Raji (cell line): ENCODE results near the gene ICAM5.

Source experiments
- POLR2A ChIP-seq: IDR thresholded peaks from 2 replicates; pipeline ENCODE4 v1.6.1; 2011; ENCODE audit warnings: low read depth, low read length, control low read depth; ENCODE audit not compliant: insufficient read depth

ICAM5 gene

DNA sequence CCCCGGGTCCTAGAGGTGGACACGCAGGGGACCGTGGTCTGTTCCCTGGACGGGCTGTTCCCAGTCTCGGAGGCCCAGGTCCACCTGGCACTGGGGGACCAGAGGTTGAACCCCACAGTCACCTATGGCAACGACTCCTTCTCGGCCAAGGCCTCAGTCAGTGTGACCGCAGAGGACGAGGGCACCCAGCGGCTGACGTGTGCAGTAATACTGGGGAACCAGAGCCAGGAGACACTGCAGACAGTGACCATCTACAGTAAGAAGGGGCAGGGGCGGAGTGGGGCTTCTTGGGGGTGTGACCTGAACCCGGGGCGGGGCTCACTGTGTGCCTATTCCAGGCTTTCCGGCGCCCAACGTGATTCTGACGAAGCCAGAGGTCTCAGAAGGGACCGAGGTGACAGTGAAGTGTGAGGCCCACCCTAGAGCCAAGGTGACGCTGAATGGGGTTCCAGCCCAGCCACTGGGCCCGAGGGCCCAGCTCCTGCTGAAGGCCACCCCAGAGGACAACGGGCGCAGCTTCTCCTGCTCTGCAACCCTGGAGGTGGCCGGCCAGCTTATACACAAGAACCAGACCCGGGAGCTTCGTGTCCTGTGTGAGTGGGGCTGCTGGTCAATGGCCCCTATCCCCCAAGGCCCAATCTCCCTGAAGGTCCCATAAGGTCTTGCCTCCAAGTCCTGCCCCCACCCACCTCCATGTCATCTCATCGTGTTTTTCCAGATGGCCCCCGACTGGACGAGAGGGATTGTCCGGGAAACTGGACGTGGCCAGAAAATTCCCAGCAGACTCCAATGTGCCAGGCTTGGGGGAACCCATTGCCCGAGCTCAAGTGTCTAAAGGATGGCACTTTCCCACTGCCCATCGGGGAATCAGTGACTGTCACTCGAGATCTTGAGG, 5.4 kb upstream of the ICAM5 start:
- TF ChIP-seq POLR2A = no peak

DNA sequence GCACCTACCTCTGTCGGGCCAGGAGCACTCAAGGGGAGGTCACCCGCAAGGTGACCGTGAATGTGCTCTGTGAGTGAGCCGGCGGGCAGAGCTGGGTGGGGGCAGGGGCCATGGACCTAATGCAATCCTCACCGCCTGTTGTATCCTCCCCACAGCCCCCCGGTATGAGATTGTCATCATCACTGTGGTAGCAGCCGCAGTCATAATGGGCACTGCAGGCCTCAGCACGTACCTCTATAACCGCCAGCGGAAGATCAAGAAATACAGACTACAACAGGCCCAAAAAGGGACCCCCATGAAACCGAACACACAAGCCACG, 4.8 kb upstream of the ICAM5 start:
- no peak for TF ChIP-seq POLR2A

- no peak for TF ChIP-seq POLR2A
Measured at GRCh38 chr19:10285393-10285792, 4.4 kb upstream of the ICAM5 start.

GRCh38 chr19:10286803-10287737, 2.7 kb upstream of the ICAM5 start, which contains the start of gene ICAM4:
Gene ICAM4, plus strand, starts transcription at chr19:10286955. Its CDS starts 58 bp downstream, at chr19:10287013.
- TF ChIP-seq POLR2A = no peak

DNA sequence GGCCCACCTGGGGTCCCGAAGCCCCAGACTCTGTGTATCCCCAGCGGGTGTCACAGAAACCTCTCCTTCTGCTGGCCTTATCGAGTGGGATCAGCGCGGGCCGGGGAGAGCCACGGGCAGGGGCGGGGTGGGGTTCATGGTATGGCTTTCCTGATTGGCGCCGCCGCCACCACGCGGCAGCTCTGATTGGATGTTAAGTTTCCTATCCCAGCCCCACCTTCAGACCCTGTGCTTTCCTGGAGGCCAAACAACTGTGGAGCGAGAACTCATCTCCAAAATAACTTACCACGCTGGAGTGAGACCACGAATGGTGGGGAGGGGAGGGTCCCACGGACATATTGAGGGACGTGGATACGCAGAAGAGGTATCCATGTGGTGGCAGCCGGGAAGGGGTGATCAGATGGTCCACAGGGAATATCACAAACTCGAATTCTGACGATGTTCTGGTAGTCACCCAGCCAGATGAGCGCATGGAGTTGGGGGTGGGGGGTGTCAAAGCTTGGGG, 1.0 kb upstream of the ICAM5 start:
- TF ChIP-seq POLR2A = peak; percentile 71

DNA sequence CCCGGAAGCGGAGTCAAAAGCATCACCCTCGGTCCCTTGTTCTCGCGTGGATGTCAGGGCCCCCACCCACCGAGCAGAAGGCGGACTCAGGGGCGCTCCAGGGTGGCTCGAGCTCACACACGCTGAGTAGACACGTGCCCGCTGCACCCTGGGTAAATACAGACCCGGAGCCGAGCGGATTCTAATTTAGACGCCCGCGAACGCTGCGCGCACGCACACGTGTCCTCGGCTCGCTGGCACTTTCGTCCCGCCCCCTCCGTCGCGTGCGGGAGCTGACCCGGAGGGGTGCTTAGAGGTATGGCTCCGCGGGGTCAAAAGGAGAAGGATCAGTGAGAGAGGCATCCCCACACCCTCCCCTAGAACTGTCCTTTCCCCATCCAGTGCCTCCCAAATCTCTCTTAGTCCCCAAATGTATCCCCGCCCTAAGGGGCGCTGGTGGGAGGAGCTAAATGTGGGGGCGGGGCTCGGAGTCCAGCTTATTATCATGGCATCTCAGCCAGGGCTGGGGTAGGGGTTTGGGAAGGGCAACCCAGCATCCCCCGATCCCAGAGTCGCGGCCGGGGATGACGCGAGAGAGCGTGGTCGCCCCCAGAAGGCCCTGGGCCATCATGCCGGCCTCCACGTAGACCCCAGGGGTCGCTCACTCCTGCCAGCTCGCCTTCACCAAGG, 451 bp upstream of the ICAM5 start:
- peak; percentile 67 for TF ChIP-seq POLR2A

DNA sequence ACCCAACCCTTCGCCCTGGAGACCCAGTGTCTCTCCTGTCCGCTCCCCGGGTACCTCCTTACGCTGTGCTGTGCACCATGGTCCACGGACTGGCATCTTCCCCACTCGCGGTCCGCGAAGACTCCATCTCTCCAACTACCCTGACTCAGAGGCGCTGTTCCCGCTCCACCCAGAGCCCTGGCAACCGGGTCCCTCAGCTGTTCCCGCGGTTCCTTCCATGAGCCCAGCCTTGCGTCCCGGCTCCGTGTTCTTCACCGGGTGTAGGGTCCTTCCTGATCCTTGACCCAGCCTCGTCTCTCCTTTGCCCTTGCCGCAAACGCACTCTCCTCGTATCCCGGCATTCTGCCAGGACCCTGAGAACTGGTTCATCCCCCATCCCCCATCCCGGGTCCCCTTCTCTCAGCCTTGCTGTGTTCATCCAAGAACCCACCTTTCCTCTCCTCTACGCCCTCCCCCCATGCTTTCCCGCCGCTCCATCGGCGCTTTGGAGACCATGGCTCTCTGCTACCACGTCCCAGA, 664 bp downstream of the ICAM5 start:
- TF ChIP-seq POLR2A = no peak

DNA sequence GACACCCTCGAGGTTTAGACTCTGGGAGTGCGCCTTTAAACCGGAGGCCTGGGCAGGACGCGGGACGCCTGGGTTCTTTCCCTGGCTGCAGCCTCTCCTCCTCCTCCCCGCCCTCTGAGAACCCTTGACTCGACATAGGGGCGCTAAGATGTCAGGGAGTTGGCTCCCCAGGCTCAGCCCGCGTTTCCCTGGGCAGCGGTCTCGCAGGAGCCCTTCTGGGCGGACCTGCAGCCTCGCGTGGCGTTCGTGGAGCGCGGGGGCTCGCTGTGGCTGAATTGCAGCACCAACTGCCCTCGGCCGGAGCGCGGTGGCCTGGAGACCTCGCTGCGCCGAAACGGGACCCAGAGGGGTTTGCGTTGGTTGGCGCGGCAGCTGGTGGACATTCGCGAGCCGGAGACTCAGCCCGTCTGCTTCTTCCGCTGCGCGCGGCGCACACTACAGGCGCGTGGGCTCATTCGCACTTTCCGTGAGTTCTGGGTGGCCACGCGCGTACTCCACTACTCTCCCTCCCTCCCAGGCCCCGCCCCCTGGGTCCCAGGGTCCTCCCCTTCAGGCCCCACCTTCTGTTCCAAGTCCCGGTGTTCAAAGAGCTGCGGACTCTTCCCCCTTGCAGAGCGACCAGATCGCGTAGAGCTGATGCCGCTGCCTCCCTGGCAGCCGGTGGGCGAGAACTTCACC, 1.3 kb downstream of the ICAM5 start:
- no peak for TF ChIP-seq POLR2A

- no peak for TF ChIP-seq POLR2A
Measured at GRCh38 chr19:10291554-10292205, 1.9 kb downstream of the ICAM5 start.

GRCh38 chr19:10292206-10292788, 2.5 kb downstream of the ICAM5 start:
- no peak for TF ChIP-seq POLR2A

- TF ChIP-seq POLR2A = no peak
Measured at GRCh38 chr19:10292789-10293636, 3.3 kb downstream of the ICAM5 start.

- no peak for TF ChIP-seq POLR2A
Measured at GRCh38 chr19:10293637-10294367, 4.0 kb downstream of the ICAM5 start.
